ENCODE data around the gene RPL7A. TPM values are rescaled to one million over a fixed set of nuclear protein-coding genes. Genes with fewer than 3 reads are reported as not detected.

The RPL7A gene
- total RNA-seq, 1 donor from 2014 or later = 1,126 TPM

DNA sequence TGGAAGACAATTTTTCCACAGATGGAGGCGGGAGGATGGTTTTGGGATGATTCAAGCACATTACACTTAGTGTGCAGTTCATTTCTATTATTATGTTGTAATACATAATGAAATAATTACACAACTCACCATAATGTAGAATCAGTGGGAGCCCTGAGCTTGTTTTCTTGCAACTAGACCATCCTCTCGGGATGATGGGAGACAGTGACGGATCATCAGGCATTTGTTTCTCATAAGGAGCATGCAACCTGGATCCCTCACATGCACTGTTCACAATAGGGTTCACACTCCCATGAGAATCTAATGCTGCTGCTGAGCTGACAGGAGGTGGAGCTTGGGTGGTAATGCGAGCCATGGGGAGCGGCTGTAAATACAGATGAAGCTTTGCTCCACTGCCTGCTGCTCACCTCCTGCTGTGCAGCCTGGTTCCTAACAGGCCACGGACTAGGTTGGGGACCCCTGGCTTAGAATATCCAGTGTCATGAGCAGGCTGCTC, 29.8 kb downstream of the RPL7A start:
- Mint-ChIP-seq H3K4me3 (ENCODE audit: unreplicated experiment) (no peak overlapping the region), H3K27me3 (ENCODE audit: low read depth) (no peaks in the 10 kb centered on the region), H3K27ac (ENCODE audit: unreplicated experiment) (no peak overlapping the region), H3K36me3 (ENCODE audit: low read depth) (no peaks in the 10 kb centered on the region), H3K9me3 (ENCODE audit: low read depth) (no peaks in the 10 kb centered on the region), H3K4me1 (ENCODE audit: low read depth) (peaks cover 27% of the 10 kb centered on the region)
- DNase-seq (ENCODE audit: low spot score) = no peak
- TF ChIP-seq, protein P1, sequence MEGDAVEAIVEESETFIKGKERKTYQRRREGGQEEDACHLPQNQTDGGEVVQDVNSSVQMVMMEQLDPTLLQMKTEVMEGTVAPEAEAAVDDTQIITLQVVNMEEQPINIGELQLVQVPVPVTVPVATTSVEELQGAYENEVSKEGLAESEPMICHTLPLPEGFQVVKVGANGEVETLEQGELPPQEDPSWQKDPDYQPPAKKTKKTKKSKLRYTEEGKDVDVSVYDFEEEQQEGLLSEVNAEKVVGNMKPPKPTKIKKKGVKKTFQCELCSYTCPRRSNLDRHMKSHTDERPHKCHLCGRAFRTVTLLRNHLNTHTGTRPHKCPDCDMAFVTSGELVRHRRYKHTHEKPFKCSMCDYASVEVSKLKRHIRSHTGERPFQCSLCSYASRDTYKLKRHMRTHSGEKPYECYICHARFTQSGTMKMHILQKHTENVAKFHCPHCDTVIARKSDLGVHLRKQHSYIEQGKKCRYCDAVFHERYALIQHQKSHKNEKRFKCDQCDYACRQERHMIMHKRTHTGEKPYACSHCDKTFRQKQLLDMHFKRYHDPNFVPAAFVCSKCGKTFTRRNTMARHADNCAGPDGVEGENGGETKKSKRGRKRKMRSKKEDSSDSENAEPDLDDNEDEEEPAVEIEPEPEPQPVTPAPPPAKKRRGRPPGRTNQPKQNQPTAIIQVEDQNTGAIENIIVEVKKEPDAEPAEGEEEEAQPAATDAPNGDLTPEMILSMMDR (IDR thresholded peaks at IDR 0.05) = no peak

DNA sequence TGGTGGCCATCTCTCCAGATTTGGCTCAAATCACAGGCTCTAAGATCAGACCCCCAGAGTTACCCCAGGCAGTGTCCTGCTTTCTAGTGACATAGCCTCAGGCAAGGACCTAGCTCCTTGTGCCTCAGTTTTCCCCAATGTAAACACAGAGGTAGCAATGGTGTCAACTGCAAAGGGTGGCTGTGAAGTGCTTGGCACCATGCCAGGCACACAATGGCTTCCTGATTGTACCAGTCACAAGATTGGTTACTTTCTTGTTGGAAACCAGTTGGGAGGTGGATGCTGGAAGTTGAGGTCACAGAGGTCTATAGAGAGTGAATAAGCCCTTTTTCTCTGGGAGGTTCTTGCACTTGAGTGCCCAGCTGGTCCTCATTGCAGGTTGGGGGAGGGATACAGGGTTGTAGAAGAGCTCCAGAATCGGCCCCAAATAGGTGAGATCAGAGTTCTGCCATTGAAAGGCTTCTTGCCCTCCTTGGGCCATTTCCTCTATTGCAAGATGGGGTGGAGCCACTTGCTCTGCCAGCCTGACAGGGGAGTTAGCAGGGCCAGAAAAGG, 30.5 kb downstream of the RPL7A start:
- H3K27ac Mint-ChIP-seq (ENCODE audit: unreplicated experiment) = no peak overlapping the region
- H3K9me3 Mint-ChIP-seq (ENCODE audit: low read depth) = no peaks in the 10 kb centered on the region
- DNase-seq (ENCODE audit: low spot score) = no peak
- no peaks in the 10 kb centered on the region for H3K36me3 Mint-ChIP-seq (ENCODE audit: low read depth)
- no peaks in the 10 kb centered on the region for H3K27me3 Mint-ChIP-seq (ENCODE audit: low read depth)
- H3K4me1 Mint-ChIP-seq (ENCODE audit: low read depth) = peaks cover 22% of the 10 kb centered on the region
- TF ChIP-seq, protein P1 (IDR thresholded peaks at IDR 0.05) = no peak
- H3K4me3 Mint-ChIP-seq (ENCODE audit: unreplicated experiment) = no peak overlapping the region

DNA sequence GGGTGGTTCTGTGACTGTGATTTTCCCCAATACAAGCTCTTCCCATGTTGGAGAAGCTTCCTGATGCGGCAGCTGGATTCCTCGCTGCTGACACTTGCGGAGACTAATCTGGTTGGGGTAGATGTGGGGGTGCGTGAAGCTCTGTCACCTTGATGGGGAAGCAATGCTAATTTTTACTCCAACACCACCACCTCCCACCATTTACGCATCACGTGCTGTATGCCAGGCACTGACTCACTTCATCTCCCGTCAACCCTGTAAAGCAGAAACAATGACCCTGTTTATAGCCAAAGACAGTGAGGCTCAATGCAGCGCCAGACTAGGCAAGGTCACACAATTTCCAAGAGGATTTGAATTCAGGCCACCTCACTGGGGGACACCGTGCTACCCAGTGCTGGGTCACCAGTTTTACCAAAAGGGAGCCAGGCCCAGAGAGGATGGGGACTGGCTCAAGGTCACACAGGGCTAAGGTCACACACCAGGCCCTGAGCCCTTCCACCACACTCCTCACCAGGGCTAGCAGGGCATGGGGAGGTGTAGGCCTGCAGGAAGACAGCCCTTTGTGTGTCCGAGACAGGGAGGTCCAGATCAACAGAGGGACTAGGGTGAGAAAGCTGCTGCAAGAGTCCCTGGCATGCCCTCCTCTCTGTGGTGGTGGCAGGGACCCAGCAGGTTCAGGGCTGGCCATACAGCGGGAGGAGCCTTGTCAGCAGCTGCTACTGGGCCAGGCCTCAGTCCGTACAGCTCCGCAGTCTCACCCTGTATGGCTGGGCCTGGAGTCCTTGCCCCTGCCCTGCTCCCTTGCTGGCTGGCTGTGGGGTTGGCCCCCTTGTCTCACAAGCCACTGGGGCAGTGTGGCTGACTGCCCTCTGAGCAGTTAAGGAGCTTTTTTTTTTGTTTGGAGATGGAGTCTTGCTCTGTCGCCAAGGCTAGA, 31.4 kb downstream of the RPL7A start:
- TF ChIP-seq, protein P1 (IDR thresholded peaks at IDR 0.05) = no peak
- Mint-ChIP-seq H3K9me3 (ENCODE audit: low read depth) (no peaks in the 10 kb centered on the region), H3K4me3 (ENCODE audit: unreplicated experiment) (no peak overlapping the region), H3K4me1 (ENCODE audit: low read depth) (peaks cover 17% of the 10 kb centered on the region), H3K27me3 (ENCODE audit: low read depth) (no peaks in the 10 kb centered on the region), H3K36me3 (ENCODE audit: low read depth) (no peaks in the 10 kb centered on the region), H3K27ac (ENCODE audit: unreplicated experiment) (no peak overlapping the region)
- DNase-seq (ENCODE audit: low spot score) = no peak

DNA sequence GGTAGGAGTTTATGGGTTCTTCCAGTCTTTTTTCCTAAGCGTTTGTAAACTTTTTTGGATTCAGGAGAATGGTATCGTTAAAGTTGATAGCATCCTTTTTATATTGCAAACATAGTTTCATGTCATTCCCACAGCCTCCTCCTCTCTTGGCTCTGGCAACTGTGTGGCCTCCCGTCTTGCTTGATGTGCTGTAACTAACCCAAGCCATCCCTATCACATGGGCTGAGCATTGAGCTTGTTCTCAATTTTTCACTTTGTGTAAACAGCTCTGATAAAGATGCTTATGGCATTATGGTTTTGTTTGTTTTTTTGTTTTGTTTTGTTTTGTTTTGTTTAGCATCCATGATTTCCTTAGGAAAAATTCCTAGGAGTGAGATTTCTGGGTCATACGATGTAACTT, 32.7 kb downstream of the RPL7A start:
- Mint-ChIP-seq H3K36me3 (ENCODE audit: low read depth) (no peaks in the 10 kb centered on the region), H3K27ac (ENCODE audit: unreplicated experiment) (no peak overlapping the region), H3K9me3 (ENCODE audit: low read depth) (no peaks in the 10 kb centered on the region), H3K4me1 (ENCODE audit: low read depth) (peaks cover 11% of the 10 kb centered on the region), H3K27me3 (ENCODE audit: low read depth) (no peaks in the 10 kb centered on the region), H3K4me3 (ENCODE audit: unreplicated experiment) (no peak overlapping the region)
- TF ChIP-seq, protein P1 (IDR thresholded peaks at IDR 0.05) = no peak
- no peak for DNase-seq (ENCODE audit: low spot score)

DNA sequence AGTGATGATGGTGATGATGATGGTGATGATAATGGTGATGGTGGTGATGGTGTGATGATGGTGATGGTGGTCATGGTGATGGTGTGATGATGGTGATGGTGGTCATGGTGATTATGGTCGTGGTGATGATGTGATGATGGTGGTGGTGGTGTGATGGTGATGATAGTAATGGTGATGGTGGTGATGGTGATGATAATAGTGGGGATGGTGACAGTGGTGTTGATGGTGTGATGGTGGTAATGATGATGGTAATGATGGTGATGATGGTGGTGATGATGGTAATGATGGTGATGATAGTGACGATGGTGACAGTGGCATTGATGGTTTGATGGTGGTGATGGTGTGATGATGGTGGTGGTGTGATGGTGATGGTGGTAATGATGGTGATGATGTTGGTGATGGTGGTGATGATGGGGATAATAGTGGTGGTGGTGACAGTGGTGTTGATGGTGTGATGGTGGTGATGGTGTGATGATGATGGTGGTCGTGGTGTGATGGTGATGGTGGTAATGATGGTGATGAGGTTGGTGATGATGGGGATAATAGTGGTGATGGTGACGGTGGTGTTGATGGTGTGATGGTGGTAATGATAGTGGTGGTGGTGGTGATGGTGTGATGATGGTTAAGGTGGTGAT, 34.6 kb downstream of the RPL7A start:
- no peak overlapping the region for H3K27ac Mint-ChIP-seq (ENCODE audit: unreplicated experiment)
- H3K4me1 Mint-ChIP-seq (ENCODE audit: low read depth) = peaks cover 4% of the 10 kb centered on the region

More for the DNA sequence above, 34.6 kb downstream of the RPL7A start:
- H3K27me3 Mint-ChIP-seq (ENCODE audit: low read depth) = no peaks in the 10 kb centered on the region
- TF ChIP-seq, protein P1 (IDR thresholded peaks at IDR 0.05) = no peak
- H3K9me3 Mint-ChIP-seq (ENCODE audit: low read depth) = no peaks in the 10 kb centered on the region
- no peaks in the 10 kb centered on the region for H3K36me3 Mint-ChIP-seq (ENCODE audit: low read depth)
- no peak for DNase-seq (ENCODE audit: low spot score)
- H3K4me3 Mint-ChIP-seq (ENCODE audit: unreplicated experiment) = no peak overlapping the region

All from chondrocyte (in vitro differentiated cells).